ENCODE measurements around the gene DDIT4L.
"Not testable (repeated sequence)": the region's sequence is repeated elsewhere in the genome, so short reads cannot be mapped to it uniquely, and the experiment has no call there.

Gene DDIT4L

DNA sequence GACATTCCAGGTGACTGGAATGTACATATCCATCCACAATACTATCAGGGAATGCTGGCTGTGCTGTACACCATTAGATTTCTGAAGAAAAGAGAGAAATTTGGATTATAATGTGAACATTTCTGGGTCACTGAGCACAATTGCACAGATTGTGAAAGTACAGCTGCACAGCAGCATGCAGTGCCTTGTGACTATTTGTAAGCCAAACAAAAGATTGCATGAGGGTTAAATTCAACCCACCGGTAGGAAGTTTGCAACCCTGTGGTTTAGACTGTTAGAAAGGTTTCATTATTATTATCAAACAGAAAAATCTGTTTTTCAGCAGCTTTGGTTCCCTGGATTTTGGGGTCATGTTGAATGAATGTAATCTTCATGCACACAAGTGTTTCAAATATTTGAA lies 24.5 kb downstream of the DDIT4L start:
- no peak for DNase-seq

DNA sequence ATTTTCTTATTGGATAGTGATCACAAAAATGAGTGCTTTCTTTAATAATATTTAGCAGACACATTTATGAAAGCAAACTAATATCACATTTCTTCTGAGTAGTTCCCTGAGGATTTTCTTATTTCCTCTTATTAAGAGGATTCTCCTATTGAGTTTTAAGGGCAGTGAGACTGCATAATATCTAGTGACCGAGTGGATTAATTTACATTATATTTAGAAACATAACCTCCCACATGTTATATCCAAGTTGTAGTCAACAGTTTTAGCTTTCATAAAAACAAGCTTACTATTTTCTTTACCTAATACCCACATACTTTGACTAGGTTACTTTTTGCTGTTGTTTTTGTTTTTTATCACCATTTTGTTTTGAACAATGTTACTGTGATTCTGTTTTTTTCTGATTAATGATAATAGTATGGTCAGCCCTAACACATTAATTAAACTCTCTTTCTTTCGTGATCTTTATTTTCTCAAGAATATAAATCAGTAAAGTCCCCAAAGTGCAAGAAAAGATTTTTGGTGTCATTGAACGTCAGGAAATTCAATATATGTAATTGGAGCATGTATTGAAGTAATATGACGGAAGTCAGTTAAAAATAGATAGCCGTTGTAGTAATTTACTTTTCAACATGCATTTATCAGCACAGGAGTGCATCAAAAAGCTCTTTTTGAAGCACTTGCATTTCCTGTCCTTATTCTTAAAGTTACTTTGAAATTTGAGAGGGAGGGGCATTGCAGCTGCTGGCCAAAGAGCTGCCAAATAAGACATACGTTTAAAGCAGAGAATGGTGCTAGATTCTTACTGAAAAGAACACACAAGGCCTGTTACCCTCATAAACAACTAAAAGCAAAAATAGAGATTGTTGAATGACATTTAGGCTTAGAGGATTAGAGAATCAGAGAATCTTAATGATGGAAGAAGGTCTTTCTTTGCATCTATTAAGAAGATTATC lies 25.2 kb downstream of the DDIT4L start:
- no peak for DNase-seq

DNA sequence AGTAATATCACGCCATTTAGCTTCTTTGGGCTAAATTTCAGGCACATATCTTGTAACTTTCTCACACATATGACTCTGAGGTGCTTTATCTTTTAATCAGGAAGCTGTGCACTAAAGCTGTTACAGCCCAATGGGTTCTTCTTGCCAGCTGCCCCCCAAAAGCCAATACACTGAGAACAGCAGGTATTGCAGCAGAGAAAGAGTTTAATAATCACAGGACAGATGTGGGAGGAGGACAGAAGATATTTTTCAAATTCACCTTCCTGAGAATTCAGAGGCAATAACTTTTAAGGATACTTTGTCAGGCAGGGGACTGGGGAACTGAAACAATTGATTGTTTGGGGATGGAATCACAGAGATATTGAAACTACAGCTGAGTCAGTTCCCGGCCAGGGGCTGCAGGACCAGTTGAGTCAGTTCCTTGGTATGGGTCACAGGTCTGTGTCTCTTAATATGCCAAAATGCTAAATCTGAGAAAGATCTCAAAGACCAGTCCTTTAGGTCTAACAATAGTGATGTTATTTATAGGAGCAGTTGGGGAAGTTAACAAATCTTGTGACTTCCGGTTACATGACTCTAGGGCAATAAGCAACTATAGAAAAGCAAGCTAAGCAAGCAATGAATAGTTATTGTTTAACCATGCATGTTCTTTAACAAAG lies 28.1 kb downstream of the DDIT4L start:
- no peak for DNase-seq

DNA sequence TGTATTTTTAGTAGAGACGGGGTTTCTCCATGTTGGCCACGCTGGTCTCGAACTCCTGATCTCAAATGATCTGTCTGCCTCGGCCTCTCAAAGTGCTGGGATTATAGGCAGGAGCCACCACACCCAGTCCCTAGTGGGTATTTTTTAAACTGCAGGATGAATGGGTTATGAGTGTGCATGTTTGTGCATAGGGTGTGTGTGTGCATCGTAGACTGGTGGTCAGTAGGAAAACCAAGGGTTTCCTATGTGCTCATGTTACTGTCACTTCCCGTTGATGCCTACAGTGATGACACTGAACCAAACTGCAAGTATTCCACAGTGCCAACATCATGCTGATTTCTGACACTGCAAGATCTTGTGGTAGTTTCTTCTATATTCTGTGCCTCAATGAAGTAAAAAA lies 41.1 kb downstream of the DDIT4L start:
- DNase-seq: no peak

DNA sequence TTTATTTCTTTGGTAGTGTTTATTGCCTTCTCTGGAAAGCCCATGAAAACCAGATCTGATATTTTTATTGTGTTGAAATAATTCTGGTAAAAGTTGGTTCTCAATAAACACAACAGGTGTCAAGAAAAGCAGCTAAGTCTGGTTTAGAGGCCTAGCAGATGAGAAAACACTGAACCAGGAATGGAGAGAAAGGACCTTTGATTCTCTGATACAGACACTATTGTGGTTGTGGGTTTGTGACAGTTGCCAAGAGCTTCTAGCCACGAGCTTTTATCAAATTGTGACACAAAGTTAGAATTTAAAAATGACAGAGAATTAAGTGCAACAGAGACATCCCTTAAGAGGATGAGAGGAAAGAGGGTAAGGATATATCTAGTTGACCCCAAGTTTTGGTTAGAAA lies 42.6 kb downstream of the DDIT4L start:
- DNase-seq: no peak

DNA sequence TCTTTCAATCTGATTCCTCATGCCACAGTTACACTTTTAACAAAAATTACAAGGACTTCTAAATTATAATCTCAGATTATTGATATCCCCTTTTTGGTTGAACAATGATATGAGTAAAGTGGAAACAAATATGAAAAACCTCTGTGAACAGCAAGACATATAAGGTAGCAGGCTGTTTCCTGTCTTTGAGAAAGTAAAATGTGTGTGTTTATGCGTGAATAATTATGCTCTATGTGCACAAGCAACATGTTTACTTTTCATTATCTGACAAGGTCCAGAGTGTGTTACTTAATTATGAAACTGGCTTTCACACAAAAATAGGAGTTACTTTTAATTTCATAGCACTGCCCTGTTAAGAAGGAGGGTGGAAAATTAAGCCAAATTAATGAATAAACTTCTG lies 43.1 kb downstream of the DDIT4L start:
- no peak for DNase-seq

DNA sequence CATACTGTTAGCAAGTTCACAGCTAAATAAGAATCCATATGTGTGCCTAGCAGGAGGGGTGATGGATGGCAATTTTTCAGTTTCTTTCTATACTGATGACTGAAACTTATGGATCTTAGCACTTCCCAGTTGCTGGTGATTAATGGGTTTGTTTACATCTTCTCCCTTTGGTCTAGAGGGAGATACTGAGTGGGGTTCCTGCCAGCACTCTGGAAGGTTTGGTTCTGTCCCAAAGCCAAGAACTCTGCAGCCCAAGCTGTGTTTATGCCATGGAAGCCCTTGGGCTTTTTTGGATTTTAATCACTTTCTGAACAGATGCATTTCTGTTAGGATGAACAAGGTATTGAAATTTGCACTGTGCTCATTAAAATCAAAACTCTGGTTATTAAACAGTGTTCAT lies 43.5 kb downstream of the DDIT4L start:
- DNase-seq: no peak

DNA sequence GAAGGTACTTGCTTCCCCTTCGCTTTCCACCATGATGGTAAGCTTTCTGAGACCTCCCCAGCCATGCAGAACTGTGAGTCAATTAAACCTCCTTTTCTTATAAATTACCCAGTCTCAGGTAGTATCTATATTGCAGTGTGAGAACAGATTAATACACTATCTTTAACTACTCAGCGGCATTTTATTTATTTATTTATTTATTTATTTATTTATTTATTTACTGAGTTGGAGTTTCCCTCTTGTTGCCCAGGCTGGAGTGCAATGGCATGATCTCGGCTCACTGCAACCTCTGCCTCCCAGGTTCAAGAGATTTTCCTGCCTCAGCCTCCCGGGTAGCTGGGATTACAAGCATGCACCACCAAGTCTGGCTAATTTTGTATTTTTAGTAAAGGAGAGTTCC lies 52.9 kb downstream of the DDIT4L start:
- not testable (repeated sequence) for DNase-seq

Measured in DMS53 (cell line).